Thymus (tissue), 11 donors: Measurements from ENCODE around the gene NFKBIE. TPM values are rescaled to one million over a fixed set of nuclear protein-coding genes. Genes with fewer than 3 reads are reported as not detected.

ENCODE experiments used
- DNase-seq, 9 donors: peaks; one replicate each; pipeline ENCODE4 v3.0.0-alpha.2; 2013; ENCODE audit warnings: low spot score in 9 of 9, low read depth in 6 of 9, missing footprints in 1 of 9
- H3K27ac ChIP-seq, 2 donors: one replicate each; pipeline ENCODE4 v1.5.1; 2013; ENCODE audit warnings: control low read depth in 1 of 2, low read depth in 1 of 2, low read length in 1 of 2, mild to moderate bottlenecking in 1 of 2, moderate library complexity in 1 of 2
- H3K27me3 ChIP-seq, 2 donors: one replicate each; pipeline ENCODE4 v1.5.1; 2013; ENCODE audit warnings: low read length in 1 of 2; ENCODE audit not compliant: control insufficient read depth in 2 of 2, insufficient read depth in 1 of 2
- H3K36me3 ChIP-seq, 2 donors: one replicate each; pipeline ENCODE4 v1.5.1; 2013; ENCODE audit warnings: low read length in 1 of 2, mild to moderate bottlenecking in 1 of 2, moderate library complexity in 1 of 2; ENCODE audit not compliant: control insufficient read depth in 2 of 2, insufficient read depth in 2 of 2
- H3K4me1 ChIP-seq, 2 donors: one replicate each; pipeline ENCODE4 v1.5.1; 2013; ENCODE audit warnings: low read length in 2 of 2; ENCODE audit not compliant: control insufficient read depth in 2 of 2, insufficient read depth in 2 of 2
- H3K4me3 ChIP-seq, 2 donors: one replicate each; pipeline ENCODE4 v1.5.1; 2013; ENCODE audit warnings: low read length in 2 of 2, control low read depth in 1 of 2, mild to moderate bottlenecking in 1 of 2
- H3K9me3 ChIP-seq, 2 donors: one replicate each; pipeline ENCODE4 v1.5.1; 2013; ENCODE audit warnings: low read length in 1 of 2, mild to moderate bottlenecking in 1 of 2; ENCODE audit not compliant: control insufficient read depth in 2 of 2, insufficient read depth in 1 of 2
- WGBS: extraction: QIAGEN DNeasy Blood & Tissue Kit; methylation state at CpG from one replicate; pipeline ENCODE4 v1.1.7; 2013; 5-methylcytosine and 5-hydroxymethylcytosine counted together
- polyA plus RNA-seq: library from polyadenylated mRNA; stranded (reverse); fragments of 200-250 nt; gene quantifications from one replicate; pipeline ENCODE4 v1.2.3, GENCODE V29; 2013
- total RNA-seq: library from RNA; stranded (reverse); fragments of 120-200 nt; gene quantifications from one replicate; pipeline ENCODE4 v1.2.4, GENCODE V29; 2013
- donor health status: healthy.

The NFKBIE gene
- total and polyA plus RNA-seq, 2 donors = 16.4 to 21.6 TPM

GRCh38 chr6:44217332-44218143 lies 47.8 kb downstream of the NFKBIE start:
- Histone ChIP-seq H3K4me3 (no peak overlapping the region), H3K36me3 (no peaks in the 10 kb centered on the region), H3K27ac (peak overlapping the region in 1 of 2 donors; percentile 89), H3K4me1 (peaks cover 53 to 67% of the 10 kb centered on the region in 2 donors), H3K9me3 (no peaks in the 10 kb centered on the region), H3K27me3 (no peaks in the 10 kb centered on the region)
- DNase-seq = no peak
- WGBS = 96% methylated on average over 16 of the region's 16 CpGs

- Histone ChIP-seq H3K27me3 (no peaks in the 10 kb centered on the region), H3K4me1 (peaks cover 47 to 60% of the 10 kb centered on the region in 2 donors), H3K4me3 (peak within 1 kb of the TSS; percentile 5 to 17), H3K36me3 (no peaks in the 10 kb centered on the region), H3K27ac (peak within 1 kb of the TSS in 1 of 2 donors; percentile 89), H3K9me3 (no peaks in the 10 kb centered on the region)
- DNase-seq = peak in 2 of 9 donors; percentile 52 to 73
- WGBS = 37% methylated on average over 7 of the region's 7 CpGs
Observed at GRCh38 chr6:44216677-44217331, 48.5 kb downstream of the NFKBIE start, which contains the start of gene MYMX. TSS of gene MYMX (plus strand) at chr6:44216926. CDS start at chr6:44217472, 546 bp downstream.

- no peak overlapping the region for H3K27ac ChIP-seq
- DNase-seq = no peak
- H3K27me3 ChIP-seq = no peaks in the 10 kb centered on the region
- no peaks in the 10 kb centered on the region for H3K36me3 ChIP-seq
- 96% methylated on average over 6 of the region's 6 CpGs for WGBS
- peaks cover 30 to 36% of the 10 kb centered on the region in 2 donors for H3K4me1 ChIP-seq
- H3K4me3 ChIP-seq = no peak overlapping the region
- no peaks in the 10 kb centered on the region for H3K9me3 ChIP-seq
Observed at GRCh38 chr6:44214307-44214706, 51.0 kb downstream of the NFKBIE start.

GRCh38 chr6:44211284-44211683 lies 54.1 kb downstream of the NFKBIE start:
- peaks cover 5% of the 10 kb centered on the region in 2 donors for H3K4me1 ChIP-seq
- 99% methylated on average over 3 of the region's 3 CpGs for WGBS
- H3K9me3 ChIP-seq = no peaks in the 10 kb centered on the region
- no peak overlapping the region for H3K27ac ChIP-seq
- no peaks in the 10 kb centered on the region for H3K27me3 ChIP-seq
- H3K36me3 ChIP-seq = no peaks in the 10 kb centered on the region
- no peak overlapping the region for H3K4me3 ChIP-seq
- no peak for DNase-seq

Other genes with a start within 250 kb of the NFKBIE start
- 81.5 TPM for gene MRPL14, start 138.1 kb downstream of the NFKBIE start, total RNA-seq
- gene MRPL14, start 138.1 kb downstream of the NFKBIE start, polyA plus RNA-seq = 48.4 TPM
- 7.5 TPM for gene TMEM63B, start 138.0 kb downstream of the NFKBIE start, total RNA-seq
- gene TMEM63B, start 138.0 kb downstream of the NFKBIE start, polyA plus RNA-seq = 11.7 TPM
- 3.5 TPM for gene CAPN11, start 106.7 kb downstream of the NFKBIE start, total RNA-seq
- 1.0 TPM for gene CAPN11, start 106.7 kb downstream of the NFKBIE start, polyA plus RNA-seq
- 1.7 TPM for gene MYMX, start 48.6 kb downstream of the NFKBIE start, total RNA-seq
- gene MYMX, start 48.6 kb downstream of the NFKBIE start, polyA plus RNA-seq = 0.80 TPM
- 69.0 TPM for gene SLC29A1, start 42.0 kb downstream of the NFKBIE start, total RNA-seq
- gene SLC29A1, start 42.0 kb downstream of the NFKBIE start, polyA plus RNA-seq = 17.9 TPM
- gene HSP90AB1, start 18.4 kb downstream of the NFKBIE start, total RNA-seq = 772 TPM
- gene HSP90AB1, start 18.4 kb downstream of the NFKBIE start, polyA plus RNA-seq = 252 TPM
- 19.1 TPM for gene SLC35B2, start 8.0 kb downstream of the NFKBIE start, total RNA-seq
- gene SLC35B2, start 8.0 kb downstream of the NFKBIE start, polyA plus RNA-seq = 18.8 TPM
- 0.09 TPM for gene TMEM151B, start 4.9 kb upstream of the NFKBIE start, total RNA-seq
- 0.50 TPM for gene TMEM151B, start 4.9 kb upstream of the NFKBIE start, polyA plus RNA-seq
- 9.8 TPM for gene AARS2, start 47.8 kb upstream of the NFKBIE start, total RNA-seq
- 5.6 TPM for gene AARS2, start 47.8 kb upstream of the NFKBIE start, polyA plus RNA-seq
- 0.33 TPM for gene SPATS1, start 77.1 kb upstream of the NFKBIE start, total RNA-seq
- 0.09 TPM for gene SPATS1, start 77.1 kb upstream of the NFKBIE start, polyA plus RNA-seq
- 30.9 TPM for gene CDC5L, start 122.2 kb upstream of the NFKBIE start, total RNA-seq
- 12.7 TPM for gene CDC5L, start 122.2 kb upstream of the NFKBIE start, polyA plus RNA-seq